Activated CD4-positive, alpha-beta T cell treated with anti-CD3 and anti-CD28 coated beads for 36 hours (primary cell): ENCODE data around the gene EHD4. TPM values are rescaled to one million over a fixed set of nuclear protein-coding genes. Genes with fewer than 3 reads are reported as not detected.

Experiments used
- ATAC-seq: fragments of 200-7000 bp; cut with Tn5 transposase; one replicate; pipeline ENCODE4 v1.10.0; 2021; ENCODE audit warnings: mild to moderate bottlenecking, moderate library complexity
- CTCF ChIA-PET: fragments of 350-600 bp; sonication (Branson Sonifier 250); formaldehyde crosslinking; loops from one replicate; lab custom pipeline; 2021; ENCODE audit warnings: antibody characterized with exemption; lab: Charles Lee
- POLR2A ChIA-PET: fragments of 350-600 bp; sonication (Branson Sonifier 250); formaldehyde crosslinking; loops from one replicate; lab custom pipeline; 2021; ENCODE audit warnings: antibody characterized with exemption, inconsistent platforms; lab: Charles Lee
- DNase-seq: peaks from one replicate; pipeline ENCODE4 v3.0.0-alpha.2; 2020
- H3K27ac Mint-ChIP-seq: one replicate; pipeline ENCODE4 v1.8.0; 2021; ENCODE audit warnings: mixed read lengths
- H3K27me3 Mint-ChIP-seq: one replicate; pipeline ENCODE4 v1.8.0; 2021; ENCODE audit warnings: mixed read lengths
- H3K36me3 Mint-ChIP-seq: one replicate; pipeline ENCODE4 v1.8.0; 2021; ENCODE audit warnings: low read depth, mixed read lengths
- H3K4me1 Mint-ChIP-seq: one replicate; pipeline ENCODE4 v1.8.0; 2021; ENCODE audit warnings: mixed read lengths
- H3K4me3 Mint-ChIP-seq: one replicate; pipeline ENCODE4 v1.8.0; 2021; ENCODE audit warnings: mild to moderate bottlenecking, moderate library complexity, mixed read lengths
- H3K9me3 Mint-ChIP-seq: one replicate; pipeline ENCODE4 v1.8.0; 2021; ENCODE audit warnings: low read depth, mixed read lengths
- intact Hi-C, 2 experiments: fragments of 100-400 bp; cut with DNase I in 1 of 2; cut with micrococcal nuclease in 1 of 2; formaldehyde crosslinking; loops; one replicate each; pipeline versions ENCODE4 v1.14.2 to v1.15.1; 2022 to 2024; cut with DNase I, micrococcal nuclease
- total RNA-seq, 2 experiments: library from RNA; stranded (reverse); gene quantifications; one replicate each; pipeline ENCODE4 v1.2.3, GENCODE V29; 2021

Gene EHD4
- total RNA-seq, 2 experiments from 2014 or later = 34.7 to 35.7 TPM

DNA sequence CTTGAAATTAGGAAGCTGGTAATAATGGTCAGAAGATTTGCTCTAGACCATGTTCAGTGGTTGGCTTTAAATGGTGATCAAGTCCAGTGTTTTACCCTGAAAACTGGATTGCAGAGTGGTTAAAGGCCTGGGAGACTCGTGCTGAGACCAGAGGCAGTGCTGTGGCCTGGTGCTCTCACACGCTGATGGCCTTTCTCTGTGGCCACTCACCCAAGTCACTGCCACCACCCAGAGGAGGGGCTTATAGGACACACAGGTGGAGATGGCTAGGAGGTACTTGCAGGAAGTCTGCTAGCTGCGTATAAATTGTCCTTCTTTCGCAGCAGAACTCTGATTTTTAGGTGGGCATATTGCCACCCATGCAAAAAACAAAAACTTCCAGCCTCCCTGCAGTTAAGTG is 6.2 kb upstream of the EHD4 start:
- H3K36me3 Mint-ChIP-seq = no peaks in the 10 kb centered on the region
- H3K9me3 Mint-ChIP-seq = no peaks in the 10 kb centered on the region
- DNase-seq (no peak), ATAC-seq (no peak)
- no peak overlapping the region for H3K4me3 Mint-ChIP-seq
- no peak overlapping the region for H3K27ac Mint-ChIP-seq
- ChIA-PET POLR2A (no interaction called here), CTCF (interaction anchor here (0.6 to 1.5 kb wide), 3 partner anchors 11 to 284 kb away, joined by 3 to 5 read pairs (median 4); no protein-coding TSS in a partner anchor)
- intact Hi-C loops = no loop called here
- H3K4me1 Mint-ChIP-seq = peaks cover 14% of the 10 kb centered on the region
- peaks cover 8% of the 10 kb centered on the region for H3K27me3 Mint-ChIP-seq

DNA sequence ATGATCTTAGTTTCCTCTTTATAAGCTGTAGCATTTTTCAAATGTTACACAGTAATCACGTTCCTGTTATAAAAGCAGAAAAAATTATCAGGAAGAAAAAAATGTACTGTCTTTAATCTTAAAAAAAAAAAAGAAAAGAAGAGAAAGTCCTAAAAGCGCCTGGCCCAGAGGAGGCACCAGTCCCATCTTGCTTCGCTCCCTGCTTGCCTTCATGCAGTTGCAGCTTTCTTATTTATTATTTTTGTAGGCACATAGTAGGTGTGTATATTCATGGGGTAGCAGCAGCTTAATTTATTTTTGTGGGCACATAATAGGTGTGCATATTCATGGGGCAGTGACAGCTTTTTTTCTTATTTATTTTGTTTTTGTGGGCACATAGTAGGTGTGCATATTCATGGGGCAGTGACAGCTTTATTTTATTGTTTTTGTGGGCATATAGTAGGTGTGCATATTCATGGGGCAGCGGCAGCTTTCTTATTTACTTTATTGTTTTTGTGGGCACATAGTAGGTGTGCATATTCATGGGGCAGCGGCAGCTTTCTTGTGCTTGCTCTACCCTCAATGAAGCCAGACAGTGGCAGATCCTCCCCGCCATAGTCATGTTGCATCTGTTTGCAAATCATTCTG is 5.5 kb upstream of the EHD4 start:
- CTCF ChIA-PET = interaction anchor here (0.6 kb wide), 1 partner anchor 62 kb away, joined by 3 read pairs; no protein-coding TSS in a partner anchor
- Mint-ChIP-seq H3K27ac (no peak overlapping the region), H3K36me3 (no peaks in the 10 kb centered on the region), H3K4me1 (peaks cover 19% of the 10 kb centered on the region), H3K4me3 (no peak overlapping the region), H3K27me3 (peaks cover 8% of the 10 kb centered on the region), H3K9me3 (no peaks in the 10 kb centered on the region)
- intact Hi-C loops = no loop called here
- ATAC-seq = no peak
- POLR2A ChIA-PET = no interaction called here
- no peak for DNase-seq

DNA sequence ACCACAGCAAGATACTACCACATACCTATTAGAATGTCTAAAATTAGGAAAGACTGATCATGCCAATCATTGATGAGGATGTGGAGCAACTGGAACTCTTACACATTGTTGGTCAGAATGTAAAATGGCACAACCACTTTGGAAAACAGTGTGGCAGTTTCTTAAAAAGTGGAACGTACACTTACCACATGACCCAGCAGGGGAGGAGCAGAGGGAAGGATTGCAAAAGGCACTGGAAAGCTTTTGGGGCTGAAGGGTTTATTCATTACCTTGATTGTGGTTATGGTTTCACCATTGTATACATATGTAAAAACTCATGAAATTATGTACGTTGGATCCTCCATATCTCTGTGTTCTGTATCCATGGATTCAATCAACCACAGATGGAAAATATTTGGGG is 3.3 kb upstream of the EHD4 start:
- no peak for DNase-seq
- Mint-ChIP-seq H3K27me3 (peaks cover 8% of the 10 kb centered on the region), H3K4me3 (no peak overlapping the region), H3K4me1 (peaks cover 23% of the 10 kb centered on the region), H3K27ac (no peak overlapping the region), H3K36me3 (peaks cover under 1% of the 10 kb centered on the region), H3K9me3 (no peaks in the 10 kb centered on the region)
- ATAC-seq = no peak
- ChIA-PET CTCF (no interaction called here), POLR2A (no interaction called here)
- intact Hi-C loops = no loop called here

DNA sequence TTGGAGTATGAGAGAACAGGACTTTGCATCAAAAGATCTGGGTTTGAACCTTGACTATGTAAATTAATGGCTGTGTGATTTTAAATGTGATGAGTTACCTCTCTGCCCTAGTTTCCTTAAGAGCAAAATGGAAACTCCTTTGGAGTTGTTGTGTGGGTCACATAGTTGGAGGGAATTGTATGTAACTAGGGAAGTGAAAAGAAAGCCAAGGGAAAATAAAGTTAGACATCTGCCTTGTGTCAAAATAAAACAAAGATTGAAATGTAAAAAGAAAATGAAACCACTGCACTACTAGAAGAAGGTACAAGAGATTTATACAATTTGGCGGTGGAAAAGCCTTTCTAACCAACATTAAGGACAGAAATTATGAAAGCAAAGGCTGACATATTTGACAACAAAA is 1.7 kb upstream of the EHD4 start:
- H3K27me3 Mint-ChIP-seq = peaks cover 8% of the 10 kb centered on the region
- peaks cover 8% of the 10 kb centered on the region for H3K36me3 Mint-ChIP-seq
- ATAC-seq = no peak
- ChIA-PET CTCF (interaction anchor here (0.8 to 2.2 kb wide), 2 partner anchors 16 to 39 kb away, joined by 3 to 6 read pairs; no protein-coding TSS in a partner anchor), POLR2A (interaction anchor here (1.2 kb wide), 1 partner anchor 81 kb away, joined by 3 read pairs; no protein-coding TSS in a partner anchor)
- H3K4me1 Mint-ChIP-seq = peaks cover 40% of the 10 kb centered on the region
- no peak overlapping the region for H3K4me3 Mint-ChIP-seq
- no peaks in the 10 kb centered on the region for H3K9me3 Mint-ChIP-seq
- no peak for DNase-seq
- no peak overlapping the region for H3K27ac Mint-ChIP-seq
- intact Hi-C loops = loop anchor here (5.0 kb wide), 5 partner anchors 83 to 857 kb away; partner anchors contain the start of genes CHP1 (in 1 of the 2), EXD1 (in 1 of the 2), INO80 (in 1 of the 2) and JMJD7 (in 1 of the 2)

DNA sequence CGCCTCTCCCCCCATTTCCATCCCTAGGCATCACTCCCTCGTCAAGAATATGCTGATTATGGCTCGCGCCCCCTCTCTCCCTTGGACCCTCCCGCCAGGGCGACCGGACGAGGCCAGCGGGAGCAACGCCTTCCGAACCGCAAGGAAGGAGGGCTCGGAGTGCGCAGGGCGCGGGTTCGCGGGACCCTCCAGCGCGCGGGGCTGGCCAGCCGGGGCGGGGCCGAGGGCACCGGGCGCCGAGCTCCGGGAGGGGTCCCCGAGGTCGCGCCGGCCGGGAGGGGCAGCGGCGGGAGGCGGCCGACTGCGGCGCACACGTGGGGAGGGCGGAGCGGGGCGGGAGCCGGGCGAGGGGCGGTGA is 483 bp downstream of the EHD4 start:
- Mint-ChIP-seq H3K27me3 (peaks cover 8% of the 10 kb centered on the region), H3K36me3 (peaks cover 20% of the 10 kb centered on the region), H3K4me3 (peak overlapping the region; percentile 86), H3K4me1 (peaks cover 58% of the 10 kb centered on the region), H3K9me3 (no peaks in the 10 kb centered on the region), H3K27ac (peak overlapping the region; percentile 94)
- intact Hi-C loops = loop anchor here (1.0 to 5.0 kb wide), 17 partner anchors 36 to 855 kb away; partner anchors contain the start of genes JMJD7 (in 2 of the 2), MAPKBP1 (in 2 of the 2), CHP1 (in 1 of the 2) and EXD1 (in 1 of the 2)
- CTCF ChIA-PET = interaction anchor here (0.7 to 2.2 kb wide), 7 partner anchors 10 to 46 kb away, joined by 3 to 6 read pairs (median 4); no protein-coding TSS in a partner anchor
- ATAC-seq = peak; percentile 15
- no peak for DNase-seq
- POLR2A ChIA-PET = interaction anchor here (0.5 to 5.3 kb wide), 15 partner anchors 10 to 1805 kb away, joined by 3 to 68 read pairs (median 4); partner anchors contain the start of genes ELL3, GANC, MAPKBP1 and TMEM87A

DNA sequence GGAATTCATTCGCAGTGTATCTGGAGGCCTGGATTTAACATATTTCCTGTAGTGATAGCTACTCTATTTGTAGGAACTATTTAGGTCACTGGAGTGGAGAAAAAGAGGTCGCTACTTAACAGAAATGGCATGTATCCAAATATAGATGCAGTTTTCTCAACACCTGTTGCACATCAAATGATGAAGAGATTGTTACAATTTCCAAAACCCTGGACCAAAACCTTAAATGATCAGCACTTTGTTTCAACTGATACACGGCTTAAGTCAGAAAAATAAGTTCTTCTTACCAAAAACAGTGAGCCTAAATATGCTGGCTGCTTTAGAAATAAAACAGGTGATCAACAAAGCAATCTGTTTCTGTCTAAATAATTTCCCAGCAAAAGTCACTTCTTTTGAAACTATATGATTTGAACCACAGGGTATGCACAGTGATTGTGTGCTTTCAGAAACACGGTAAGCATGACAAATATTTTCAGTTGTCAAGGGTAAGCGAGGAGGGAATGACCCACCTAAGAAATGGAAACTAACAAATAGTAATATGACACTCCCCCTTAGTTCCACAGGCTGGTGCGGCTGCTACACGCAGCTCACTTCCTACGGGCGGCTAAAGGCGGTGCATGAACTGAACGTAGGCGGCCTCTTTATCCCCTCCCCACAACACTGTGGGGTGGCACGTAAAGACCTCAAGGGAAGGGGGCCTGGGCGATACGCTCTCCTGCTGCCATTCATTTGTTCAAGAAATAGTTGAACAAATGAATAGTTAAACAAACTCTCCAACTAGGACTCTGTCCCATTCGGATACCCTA is 1.1 kb downstream of the EHD4 start:
- Mint-ChIP-seq H3K27ac (peak overlapping the region; percentile 94), H3K27me3 (peaks cover 8% of the 10 kb centered on the region), H3K4me1 (peaks cover 63% of the 10 kb centered on the region), H3K9me3 (no peaks in the 10 kb centered on the region), H3K4me3 (peak overlapping the region; percentile 86), H3K36me3 (peaks cover 23% of the 10 kb centered on the region)
- ATAC-seq (peak; percentile 78), DNase-seq (peak; percentile 90)
- CTCF ChIA-PET = interaction anchor here (0.7 to 6.0 kb wide), 7 partner anchors 9 to 197 kb away, joined by 3 to 43 read pairs (median 4); partner anchors contain the start of gene MAPKBP1
- POLR2A ChIA-PET = interaction anchor here (0.5 to 5.3 kb wide), 9 partner anchors 10 to 1474 kb away, joined by 3 to 68 read pairs (median 6); partner anchors contain the start of genes GANC, NDUFAF1 and TMEM87A
- intact Hi-C loops = loop anchor here (1.0 to 5.0 kb wide), 10 partner anchors 35 to 854 kb away; partner anchors contain the start of genes MAPKBP1 (in 2 of the 2), CHP1 (in 1 of the 2), EXD1 (in 1 of the 2) and INO80 (in 1 of the 2)

DNA sequence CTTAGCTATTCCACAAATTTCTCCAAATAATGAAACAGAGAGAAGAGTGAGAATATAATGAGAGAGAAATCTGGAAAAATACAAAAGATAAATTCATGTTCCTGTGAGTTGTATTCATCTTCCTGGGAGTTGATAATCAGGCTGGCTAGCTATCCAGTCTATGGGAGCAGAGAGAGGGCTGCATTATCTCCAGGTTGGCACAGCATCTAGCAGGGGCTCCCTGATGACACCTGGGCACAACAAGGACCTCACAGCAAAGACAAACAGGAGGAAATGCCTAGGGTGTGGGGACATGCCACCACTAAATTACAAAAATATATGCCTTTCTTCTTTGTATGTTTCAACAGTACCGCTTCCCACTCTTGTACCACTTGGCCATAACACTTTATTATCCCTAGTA is 1.9 kb downstream of the EHD4 start:
- intact Hi-C loops = loop anchor here (2.0 to 5.0 kb wide), 6 partner anchors 87 to 853 kb away; partner anchors contain the start of genes CHP1 (in 1 of the 2), EXD1 (in 1 of the 2), INO80 (in 1 of the 2) and JMJD7 (in 1 of the 2)
- Mint-ChIP-seq H3K4me1 (peaks cover 68% of the 10 kb centered on the region), H3K36me3 (peaks cover 28% of the 10 kb centered on the region), H3K4me3 (peak overlapping the region; percentile 86), H3K27ac (peak overlapping the region; percentile 94), H3K9me3 (no peaks in the 10 kb centered on the region), H3K27me3 (peaks cover 6% of the 10 kb centered on the region)
- ChIA-PET POLR2A (interaction anchor here (1.1 to 5.3 kb wide), 3 partner anchors 17 to 34 kb away, joined by 6 to 68 read pairs (median 14); no protein-coding TSS in a partner anchor), CTCF (interaction anchor here (0.8 to 6.0 kb wide), 6 partner anchors 16 to 367 kb away, joined by 3 to 43 read pairs (median 4); partner anchors contain the start of gene MAPKBP1)
- ATAC-seq (no peak), DNase-seq (no peak)

DNA sequence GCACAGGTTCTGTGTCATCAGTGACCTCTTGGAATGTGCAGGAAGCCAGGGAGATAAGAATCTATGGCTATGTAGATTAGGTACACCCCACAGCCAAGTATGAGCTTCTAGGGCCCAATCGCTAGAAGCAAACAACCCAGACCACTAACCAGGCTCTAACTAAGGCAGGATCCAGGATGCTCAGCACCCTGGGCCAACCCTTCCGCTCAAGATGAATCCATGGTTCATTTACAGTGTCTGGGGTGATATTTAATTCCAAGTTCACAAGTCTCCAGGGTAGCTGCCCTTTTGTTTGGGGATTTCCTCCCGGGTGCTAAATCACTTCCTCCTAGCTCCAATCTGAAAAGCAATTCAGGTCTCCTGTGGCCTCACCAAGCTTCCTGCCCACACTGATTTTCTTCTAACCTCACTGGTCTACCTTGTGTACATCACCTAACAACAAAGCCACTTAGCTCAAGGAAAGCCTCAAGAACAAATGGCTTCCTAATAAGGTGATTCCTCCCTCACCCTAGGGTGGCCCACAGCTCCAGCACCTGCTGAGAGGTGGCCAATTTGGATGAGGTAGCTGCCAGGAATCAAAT is 2.4 kb downstream of the EHD4 start:
- ATAC-seq (no peak), DNase-seq (peak; percentile 60)
- Mint-ChIP-seq H3K27ac (peak overlapping the region; percentile 94), H3K36me3 (peaks cover 28% of the 10 kb centered on the region), H3K27me3 (peaks cover 6% of the 10 kb centered on the region), H3K4me1 (peaks cover 68% of the 10 kb centered on the region), H3K9me3 (no peaks in the 10 kb centered on the region), H3K4me3 (peak overlapping the region; percentile 86)
- ChIA-PET CTCF (interaction anchor here (0.7 to 6.0 kb wide), 8 partner anchors 13 to 1112 kb away, joined by 3 to 43 read pairs (median 4); partner anchors contain the start of gene MAPKBP1), POLR2A (interaction anchor here (0.6 to 5.3 kb wide), 5 partner anchors 16 to 310 kb away, joined by 3 to 68 read pairs (median 8); partner anchors contain the start of gene MGA)
- intact Hi-C loops = loop anchor here (2.0 to 5.0 kb wide), 6 partner anchors 87 to 853 kb away; partner anchors contain the start of genes CHP1 (in 1 of the 2), EXD1 (in 1 of the 2), INO80 (in 1 of the 2) and JMJD7 (in 1 of the 2)

DNA sequence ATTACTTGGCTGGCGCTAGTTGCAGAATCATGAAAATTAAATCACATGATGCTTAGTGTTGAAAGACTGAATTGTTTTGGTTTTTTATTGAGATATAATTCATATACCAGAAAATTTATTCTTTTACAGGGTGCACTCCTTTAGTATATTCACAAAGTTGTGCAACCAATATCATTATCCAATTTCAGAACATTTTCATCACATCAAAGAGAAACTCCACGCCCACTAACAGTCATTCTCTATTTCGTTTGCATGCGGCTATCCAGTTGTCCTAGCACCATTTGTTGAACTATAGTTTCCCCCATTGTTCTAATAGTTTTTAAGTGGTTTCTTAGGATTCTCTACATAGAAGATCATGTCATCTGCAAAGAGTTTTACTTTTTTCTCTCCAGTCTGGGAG is 3.7 kb downstream of the EHD4 start:
- Mint-ChIP-seq H3K4me3 (no peak overlapping the region), H3K36me3 (peaks cover 28% of the 10 kb centered on the region), H3K27ac (no peak overlapping the region), H3K4me1 (peaks cover 59% of the 10 kb centered on the region), H3K27me3 (no peaks in the 10 kb centered on the region), H3K9me3 (no peaks in the 10 kb centered on the region)
- CTCF ChIA-PET = interaction anchor here (6.0 kb wide), 1 partner anchor 32 kb away, joined by 43 read pairs; no protein-coding TSS in a partner anchor
- intact Hi-C loops = no loop called here
- DNase-seq = no peak
- POLR2A ChIA-PET = interaction anchor here (3.0 to 5.3 kb wide), 2 partner anchors 28 to 32 kb away, joined by 14 to 68 read pairs; no protein-coding TSS in a partner anchor
- no peak for ATAC-seq
